DMS 273 (cell line): Measurements from ENCODE around the gene LSMEM2.

ENCODE experiments used
- DNase-seq: peaks from one replicate; lab custom pipeline; 2025; ENCODE audit not compliant: unreplicated experiment; lab: John Stamatoyannopoulos, UW

LSMEM2 gene

GRCh38 chr3:50320853-50321335, 42.0 kb downstream of the LSMEM2 start:
- peak; percentile 86 for DNase-seq

- DNase-seq: peak; percentile 90
Observed at GRCh38 chr3:50321336-50322114, 42.6 kb downstream of the LSMEM2 start.

GRCh38 chr3:50322115-50322385, 43.2 kb downstream of the LSMEM2 start:
- no peak for DNase-seq

GRCh38 chr3:50322386-50323091, 43.7 kb downstream of the LSMEM2 start, which contains the start of gene HYAL2:
Gene HYAL2 (minus strand): TSS chr3:50322745. CDS start chr3:50320489, 2,256 bp downstream.
- DNase-seq: no peak

GRCh38 chr3:50323092-50323600, 44.3 kb downstream of the LSMEM2 start:
- DNase-seq: no peak

- no peak for DNase-seq
Observed at GRCh38 chr3:50323614-50324199, 44.8 kb downstream of the LSMEM2 start.

- DNase-seq: peak; percentile 82
Observed at GRCh38 chr3:50324351-50325112, 45.6 kb downstream of the LSMEM2 start.

- DNase-seq: no peak
Observed at GRCh38 chr3:50325113-50325480, 46.2 kb downstream of the LSMEM2 start.

- no peak for DNase-seq
Observed at GRCh38 chr3:50325497-50326181, 46.8 kb downstream of the LSMEM2 start.

GRCh38 chr3:50326182-50326541, 47.3 kb downstream of the LSMEM2 start:
- no peak for DNase-seq

GRCh38 chr3:50327129-50327528, 48.2 kb downstream of the LSMEM2 start:
- no peak for DNase-seq

- DNase-seq: peak; percentile 97
Observed at GRCh38 chr3:50327943-50328691, 49.2 kb downstream of the LSMEM2 start, which contains the start of gene TUSC2. Gene TUSC2 (minus strand): TSS chr3:50328223. CDS start chr3:50328099, 124 bp downstream.

GRCh38 chr3:50330330-50330729, 51.4 kb downstream of the LSMEM2 start:
- DNase-seq: no peak

GRCh38 chr3:50331364-50331907, 52.5 kb downstream of the LSMEM2 start:
- DNase-seq: no peak

GRCh38 chr3:50333744-50334328, 54.9 kb downstream of the LSMEM2 start:
- no peak for DNase-seq

- DNase-seq: no peak
Observed at GRCh38 chr3:50334339-50335075, 55.6 kb downstream of the LSMEM2 start.

- peak; percentile 50 for DNase-seq
Observed at GRCh38 chr3:50336452-50337174, 57.7 kb downstream of the LSMEM2 start.
